Activated gamma-delta T cell treated with Interleukin-2 at 50 U/mL for 16 hours (primary cell): ENCODE measurements around the gene ITGB4.

ENCODE experiments used
- DNase-seq: peaks from one replicate; pipeline ENCODE4 v3.0.0-alpha.2; 2020

The ITGB4 gene

GRCh38 chr17:75803883-75804282 is 82.6 kb downstream of the ITGB4 start:
- DNase-seq, result no peak

- no peak for DNase-seq
Observed at GRCh38 chr17:75806822-75807500, 85.7 kb downstream of the ITGB4 start.
